IMR-90 (cell line): ENCODE results near the gene GIMAP5.

ENCODE experiments used
- POLR2A ChIP-seq: IDR thresholded peaks from 2 replicates; pipeline ENCODE4 v1.6.1; 2012; ENCODE audit warnings: mild to moderate bottlenecking, low read depth, low read length
- TF ChIP-seq, protein P1 (sequence below): conservative IDR thresholded peaks from 2 replicates; pipeline ENCODE4 v1.5.1; 2012; ENCODE audit warnings: mild to moderate bottlenecking, low read depth, low read length, improper control_type of control experiment

DNA sequence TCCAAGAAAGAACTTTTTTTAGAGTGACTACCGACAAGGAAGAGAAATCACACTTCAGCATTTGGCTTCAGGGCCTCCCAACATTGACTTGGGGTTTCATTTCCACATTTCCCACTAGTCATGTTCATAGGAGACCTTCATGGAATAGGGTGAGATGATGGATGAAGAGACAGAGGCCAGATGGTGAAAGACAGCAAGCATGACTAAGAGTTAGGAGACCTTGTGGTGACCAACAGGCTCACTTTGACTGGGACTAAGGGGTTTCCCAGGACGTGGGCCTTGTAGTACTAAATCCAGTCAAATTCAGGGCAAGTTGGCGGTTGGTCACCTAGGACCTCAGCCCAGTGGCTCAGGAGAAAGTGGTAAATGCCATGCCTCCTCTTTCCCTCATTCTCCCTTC is 3.0 kb upstream of the GIMAP5 start:
- TF ChIP-seq POLR2A: no peak
- TF ChIP-seq, protein P1, sequence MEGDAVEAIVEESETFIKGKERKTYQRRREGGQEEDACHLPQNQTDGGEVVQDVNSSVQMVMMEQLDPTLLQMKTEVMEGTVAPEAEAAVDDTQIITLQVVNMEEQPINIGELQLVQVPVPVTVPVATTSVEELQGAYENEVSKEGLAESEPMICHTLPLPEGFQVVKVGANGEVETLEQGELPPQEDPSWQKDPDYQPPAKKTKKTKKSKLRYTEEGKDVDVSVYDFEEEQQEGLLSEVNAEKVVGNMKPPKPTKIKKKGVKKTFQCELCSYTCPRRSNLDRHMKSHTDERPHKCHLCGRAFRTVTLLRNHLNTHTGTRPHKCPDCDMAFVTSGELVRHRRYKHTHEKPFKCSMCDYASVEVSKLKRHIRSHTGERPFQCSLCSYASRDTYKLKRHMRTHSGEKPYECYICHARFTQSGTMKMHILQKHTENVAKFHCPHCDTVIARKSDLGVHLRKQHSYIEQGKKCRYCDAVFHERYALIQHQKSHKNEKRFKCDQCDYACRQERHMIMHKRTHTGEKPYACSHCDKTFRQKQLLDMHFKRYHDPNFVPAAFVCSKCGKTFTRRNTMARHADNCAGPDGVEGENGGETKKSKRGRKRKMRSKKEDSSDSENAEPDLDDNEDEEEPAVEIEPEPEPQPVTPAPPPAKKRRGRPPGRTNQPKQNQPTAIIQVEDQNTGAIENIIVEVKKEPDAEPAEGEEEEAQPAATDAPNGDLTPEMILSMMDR: no peak
